Measurements from ENCODE around the gene RBP4. TPM values are rescaled to one million over a fixed set of nuclear protein-coding genes. Genes with fewer than 3 reads are reported as not detected.

The RBP4 gene
- total RNA-seq = not detected in 2 replicates

DNA sequence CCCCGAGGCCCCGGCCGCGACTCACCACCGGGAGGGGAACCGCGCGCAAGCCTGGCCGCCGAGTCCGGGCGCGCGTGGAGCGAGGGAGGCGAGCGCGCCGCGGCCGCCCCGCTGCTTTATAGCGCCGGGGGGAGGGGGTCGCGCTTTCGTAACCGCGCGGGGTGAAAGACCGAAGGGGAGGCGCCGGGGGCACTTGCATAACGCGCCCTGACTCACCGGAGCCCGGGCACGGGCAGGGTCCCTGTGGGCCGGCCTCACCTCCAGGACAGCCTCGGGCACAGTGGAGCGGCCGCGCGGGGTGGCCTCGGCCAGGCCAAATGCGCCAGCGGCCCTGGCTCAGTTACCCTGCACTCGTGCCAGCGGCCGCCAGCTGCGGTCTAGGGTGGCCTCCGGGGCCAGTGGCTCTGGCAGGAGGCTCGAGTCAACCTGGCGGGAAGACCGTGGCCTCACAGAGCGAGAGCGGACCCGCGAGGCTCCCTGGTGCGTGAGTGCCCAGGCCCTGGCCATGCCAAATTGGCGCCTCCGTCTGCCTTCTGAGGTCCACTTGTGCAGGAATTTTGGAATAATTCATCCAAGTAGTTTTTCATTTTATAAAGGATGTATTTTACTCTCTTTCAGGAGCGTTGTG lies at the start of gene RBP4:
TSS of gene RBP4 (minus strand) at position 90 of the 628 bp plus-strand sequence. CDS start 207 bp downstream, outside the sequence.

DNA sequence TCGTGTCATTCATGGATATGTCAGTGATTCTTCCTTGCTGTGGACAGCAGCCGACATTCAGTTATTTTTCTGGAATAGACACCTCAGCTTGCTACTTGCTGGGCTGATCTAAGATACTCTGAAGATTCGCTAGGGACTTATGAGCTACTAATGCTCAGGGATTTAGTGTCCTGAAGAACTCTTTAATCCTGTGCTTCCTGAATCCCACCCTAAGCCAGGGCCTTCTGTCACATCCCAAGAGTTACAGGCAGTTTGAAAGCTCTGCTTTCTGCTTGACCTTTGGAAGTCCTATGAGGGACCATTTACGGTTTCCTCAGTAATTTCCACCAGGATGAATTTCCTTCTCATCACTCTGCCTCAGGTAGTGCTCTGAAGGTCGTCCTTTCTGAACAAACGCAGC lies 11.3 kb upstream of the RBP4 start, which contains the start of gene PDE6C:
TSS of gene PDE6C (plus strand) at position 227 of the 400 bp plus-strand sequence. CDS start 189 bp downstream, outside the sequence.

DNA sequence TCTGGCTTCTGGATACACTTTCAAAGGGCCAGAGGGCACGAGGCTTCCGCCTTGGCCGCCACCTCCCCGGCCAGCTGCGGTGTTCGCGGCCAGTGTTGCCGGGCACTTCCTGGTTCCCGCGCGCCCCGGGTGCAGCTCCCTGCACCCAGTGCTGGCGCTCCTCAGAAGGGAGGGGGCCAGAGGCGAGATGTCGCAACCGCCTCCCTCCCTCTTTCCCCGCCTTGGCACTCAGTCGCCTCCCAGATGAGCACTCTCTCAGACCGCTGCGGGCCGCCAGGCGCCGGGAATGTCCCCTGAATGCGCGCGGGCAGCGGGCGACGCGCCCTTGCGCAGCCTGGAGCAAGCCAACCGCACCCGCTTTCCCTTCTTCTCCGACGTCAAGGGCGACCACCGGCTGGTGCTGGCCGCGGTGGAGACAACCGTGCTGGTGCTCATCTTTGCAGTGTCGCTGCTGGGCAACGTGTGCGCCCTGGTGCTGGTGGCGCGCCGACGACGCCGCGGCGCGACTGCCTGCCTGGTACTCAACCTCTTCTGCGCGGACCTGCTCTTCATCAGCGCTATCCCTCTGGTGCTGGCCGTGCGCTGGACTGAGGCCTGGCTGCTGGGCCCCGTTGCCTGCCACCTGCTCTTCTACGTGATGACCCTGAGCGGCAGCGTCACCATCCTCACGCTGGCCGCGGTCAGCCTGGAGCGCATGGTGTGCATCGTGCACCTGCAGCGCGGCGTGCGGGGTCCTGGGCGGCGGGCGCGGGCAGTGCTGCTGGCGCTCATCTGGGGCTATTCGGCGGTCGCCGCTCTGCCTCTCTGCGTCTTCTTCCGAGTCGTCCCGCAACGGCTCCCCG lies 34.4 kb downstream of the RBP4 start, which contains the start of gene FFAR4:
TSS of gene FFAR4 (plus strand) at position 231 of the 842 bp plus-strand sequence. CDS start at position 287, 56 bp downstream.

Other genes starting within 250 kb of the RBP4 start
- gene MYOF, start 118.9 kb downstream of the RBP4 start, total RNA-seq = 155 and 257 TPM in 2 replicates
- gene CEP55, start 104.6 kb downstream of the RBP4 start, total RNA-seq = 18.3 and 42.4 TPM in 2 replicates
- gene FFAR4, start 34.6 kb downstream of the RBP4 start, total RNA-seq = not detected in 2 replicates
- gene PDE6C, start 11.3 kb upstream of the RBP4 start, total RNA-seq = not detected in 2 replicates
- gene FRA10AC1, start 101.4 kb upstream of the RBP4 start, total RNA-seq = 4.9 and 10.4 TPM in 2 replicates
- not detected in 2 replicates for gene LGI1, start 156.7 kb upstream of the RBP4 start, total RNA-seq

Measured in endothelial cell of coronary artery (primary cell).